Measurements from ENCODE around the gene POLA1.

POLA1 gene

DNA sequence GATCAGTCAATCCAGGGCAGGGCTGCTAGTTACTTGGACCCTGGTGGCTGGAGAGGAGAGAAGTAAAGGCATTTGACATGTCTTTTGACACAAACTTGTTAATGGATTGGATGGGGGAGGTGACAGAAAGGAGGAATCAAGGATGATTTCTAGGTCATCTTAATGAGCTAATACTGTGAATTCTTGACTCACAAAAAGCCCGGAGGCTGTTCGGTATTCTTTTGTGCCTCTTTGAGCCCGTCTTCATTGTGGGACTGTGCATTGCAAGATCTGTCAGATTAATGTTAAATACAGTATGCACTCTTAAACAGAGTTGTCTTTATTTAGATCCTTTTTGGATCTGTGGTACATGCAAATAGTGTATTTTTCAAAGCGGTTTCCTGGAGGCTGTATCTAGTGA, 25.1 kb downstream of the POLA1 start:
- no peak overlapping the region for H3K27ac ChIP-seq (ENCODE audit: extremely low read depth, low read depth, low read length)
- ChIA-PET CTCF (interaction anchor here (0.7 to 1.1 kb wide), 2 partner anchors 34 to 120 kb away, joined by 3 to 4 read pairs; no protein-coding TSS in a partner anchor), POLR2A (no interaction called here)
- no peak overlapping the region for H3K4me3 ChIP-seq (ENCODE audit: low read depth, low read length)
- H3K9me3 ChIP-seq (ENCODE audit: control insufficient read depth, insufficient read depth, low read depth, low read length) = no peaks in the 10 kb centered on the region
- TF ChIP-seq, protein P1, sequence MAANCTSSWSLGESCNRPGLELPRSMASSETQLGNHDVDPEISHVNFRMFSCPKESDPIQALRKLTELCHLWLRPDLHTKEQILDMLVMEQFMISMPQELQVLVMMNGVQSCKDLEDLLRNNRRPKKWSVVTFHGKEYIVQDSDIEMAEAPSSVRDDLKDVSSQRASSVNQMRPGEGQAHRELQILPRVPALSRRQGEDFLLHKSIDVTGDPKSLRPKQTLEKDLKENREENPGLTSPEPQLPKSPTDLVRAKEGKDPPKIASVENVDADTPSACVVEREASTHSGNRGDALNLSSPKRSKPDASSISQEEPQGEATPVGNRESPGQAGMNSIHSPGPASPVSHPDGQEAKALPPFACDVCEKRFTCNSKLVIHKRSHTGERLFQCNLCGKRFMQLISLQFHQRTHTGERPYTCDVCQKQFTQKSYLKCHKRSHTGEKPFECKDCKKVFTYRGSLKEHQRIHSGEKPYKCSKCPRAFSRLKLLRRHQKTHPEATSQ (tag by site-specific recombination; IDR thresholded peaks at IDR 0.05) = no peak
- no peak for TF ChIP-seq SCRT2 (tag by site-specific recombination; IDR thresholded peaks at IDR 0.05)
- TF ChIP-seq ZNF202 (tag by site-specific recombination; IDR thresholded peaks at IDR 0.05; ENCODE audit: borderline replicate concordance) = no peak
- TF ChIP-seq ZNF473 (tag by site-specific recombination; IDR thresholded peaks at IDR 0.05) = no peak
- no peak for TF ChIP-seq ZFHX2 (tag by site-specific recombination; conservative IDR thresholded peaks at IDR 0.05)
- TF ChIP-seq ZBTB21 (tag by site-specific recombination; IDR thresholded peaks at IDR 0.05) = no peak
- H3K36me3 ChIP-seq (ENCODE audit: control insufficient read depth in 2 of 2, insufficient read depth in 1 of 2, low read length in 2 of 2) = peaks cover 32 to 86% of the 10 kb centered on the region in 2 experiments
- no peaks in the 10 kb centered on the region for H3K4me1 ChIP-seq (ENCODE audit: control insufficient read depth, insufficient read depth, low read length)

DNA sequence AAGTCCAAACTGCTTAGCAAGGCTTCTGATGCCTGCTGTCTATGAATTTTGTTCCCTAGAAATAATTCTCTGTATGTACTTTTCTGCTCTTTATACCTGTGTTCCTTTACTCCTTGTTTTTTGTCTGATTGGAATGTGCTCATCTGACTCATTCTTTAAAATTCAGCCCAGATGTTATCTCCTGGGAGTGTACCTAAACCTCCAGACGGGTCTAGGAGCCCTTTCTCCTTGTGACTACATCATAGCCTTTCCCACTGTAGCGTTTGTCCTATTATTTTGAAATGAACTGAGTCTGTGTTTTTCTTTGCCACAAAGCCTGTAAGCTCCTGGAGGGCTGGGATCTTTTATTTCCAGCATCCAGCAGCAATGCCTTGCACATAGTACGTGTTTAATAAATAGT, 26.3 kb downstream of the POLA1 start:
- Histone ChIP-seq H3K27ac (ENCODE audit: extremely low read depth, low read depth, low read length) (no peak overlapping the region), H3K36me3 (ENCODE audit: control insufficient read depth in 2 of 2, insufficient read depth in 1 of 2, low read length in 2 of 2) (peaks cover 42 to 87% of the 10 kb centered on the region in 2 experiments), H3K4me1 (ENCODE audit: control insufficient read depth, insufficient read depth, low read length) (no peaks in the 10 kb centered on the region), H3K9me3 (ENCODE audit: control insufficient read depth, insufficient read depth, low read depth, low read length) (no peaks in the 10 kb centered on the region), H3K4me3 (ENCODE audit: low read depth, low read length) (no peak overlapping the region)
- TF ChIP-seq ZBTB1 (tag by site-specific recombination; IDR thresholded peaks at IDR 0.05) (no peak), ZNF426 (tag by site-specific recombination; IDR thresholded peaks at IDR 0.05) (no peak), ZNF830 (tag by site-specific recombination; IDR thresholded peaks at IDR 0.05; ENCODE audit: low read depth) (no peak), ZNF654 (tag by site-specific recombination; IDR thresholded peaks at IDR 0.05; ENCODE audit: low read depth) (no peak), ZNF658 (tag by site-specific recombination; IDR thresholded peaks at IDR 0.05) (no peak), ZNF157 (tag by site-specific recombination; IDR thresholded peaks at IDR 0.05) (no peak)
- TF ChIP-seq, protein P2, sequence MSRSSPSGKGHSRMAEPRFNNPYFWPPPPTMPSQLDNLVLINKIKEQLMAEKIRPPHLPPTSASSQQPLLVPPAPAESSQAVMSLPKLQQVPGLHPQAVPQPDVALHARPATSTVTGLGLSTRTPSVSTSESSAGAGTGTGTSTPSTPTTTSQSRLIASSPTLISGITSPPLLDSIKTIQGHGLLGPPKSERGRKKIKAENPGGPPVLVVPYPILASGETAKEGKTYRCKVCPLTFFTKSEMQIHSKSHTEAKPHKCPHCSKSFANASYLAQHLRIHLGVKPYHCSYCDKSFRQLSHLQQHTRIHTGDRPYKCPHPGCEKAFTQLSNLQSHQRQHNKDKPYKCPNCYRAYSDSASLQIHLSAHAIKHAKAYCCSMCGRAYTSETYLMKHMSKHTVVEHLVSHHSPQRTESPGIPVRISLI (tag by site-specific recombination; IDR thresholded peaks at IDR 0.05) = no peak
- TF ChIP-seq, protein P3, sequence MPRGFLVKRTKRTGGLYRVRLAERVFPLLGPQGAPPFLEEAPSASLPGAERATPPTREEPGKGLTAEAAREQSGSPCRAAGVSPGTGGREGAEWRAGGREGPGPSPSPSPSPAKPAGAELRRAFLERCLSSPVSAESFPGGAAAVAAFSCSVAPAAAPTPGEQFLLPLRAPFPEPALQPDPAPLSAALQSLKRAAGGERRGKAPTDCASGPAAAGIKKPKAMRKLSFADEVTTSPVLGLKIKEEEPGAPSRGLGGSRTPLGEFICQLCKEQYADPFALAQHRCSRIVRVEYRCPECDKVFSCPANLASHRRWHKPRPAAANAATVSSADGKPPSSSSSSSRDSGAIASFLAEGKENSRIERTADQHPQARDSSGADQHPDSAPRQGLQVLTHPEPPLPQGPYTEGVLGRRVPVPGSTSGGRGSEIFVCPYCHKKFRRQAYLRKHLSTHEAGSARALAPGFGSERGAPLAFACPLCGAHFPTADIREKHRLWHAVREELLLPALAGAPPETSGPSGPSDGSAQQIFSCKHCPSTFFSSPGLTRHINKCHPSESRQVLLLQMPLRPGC (tag by site-specific recombination; IDR thresholded peaks at IDR 0.05) = no peak
- TF ChIP-seq, protein P4, sequence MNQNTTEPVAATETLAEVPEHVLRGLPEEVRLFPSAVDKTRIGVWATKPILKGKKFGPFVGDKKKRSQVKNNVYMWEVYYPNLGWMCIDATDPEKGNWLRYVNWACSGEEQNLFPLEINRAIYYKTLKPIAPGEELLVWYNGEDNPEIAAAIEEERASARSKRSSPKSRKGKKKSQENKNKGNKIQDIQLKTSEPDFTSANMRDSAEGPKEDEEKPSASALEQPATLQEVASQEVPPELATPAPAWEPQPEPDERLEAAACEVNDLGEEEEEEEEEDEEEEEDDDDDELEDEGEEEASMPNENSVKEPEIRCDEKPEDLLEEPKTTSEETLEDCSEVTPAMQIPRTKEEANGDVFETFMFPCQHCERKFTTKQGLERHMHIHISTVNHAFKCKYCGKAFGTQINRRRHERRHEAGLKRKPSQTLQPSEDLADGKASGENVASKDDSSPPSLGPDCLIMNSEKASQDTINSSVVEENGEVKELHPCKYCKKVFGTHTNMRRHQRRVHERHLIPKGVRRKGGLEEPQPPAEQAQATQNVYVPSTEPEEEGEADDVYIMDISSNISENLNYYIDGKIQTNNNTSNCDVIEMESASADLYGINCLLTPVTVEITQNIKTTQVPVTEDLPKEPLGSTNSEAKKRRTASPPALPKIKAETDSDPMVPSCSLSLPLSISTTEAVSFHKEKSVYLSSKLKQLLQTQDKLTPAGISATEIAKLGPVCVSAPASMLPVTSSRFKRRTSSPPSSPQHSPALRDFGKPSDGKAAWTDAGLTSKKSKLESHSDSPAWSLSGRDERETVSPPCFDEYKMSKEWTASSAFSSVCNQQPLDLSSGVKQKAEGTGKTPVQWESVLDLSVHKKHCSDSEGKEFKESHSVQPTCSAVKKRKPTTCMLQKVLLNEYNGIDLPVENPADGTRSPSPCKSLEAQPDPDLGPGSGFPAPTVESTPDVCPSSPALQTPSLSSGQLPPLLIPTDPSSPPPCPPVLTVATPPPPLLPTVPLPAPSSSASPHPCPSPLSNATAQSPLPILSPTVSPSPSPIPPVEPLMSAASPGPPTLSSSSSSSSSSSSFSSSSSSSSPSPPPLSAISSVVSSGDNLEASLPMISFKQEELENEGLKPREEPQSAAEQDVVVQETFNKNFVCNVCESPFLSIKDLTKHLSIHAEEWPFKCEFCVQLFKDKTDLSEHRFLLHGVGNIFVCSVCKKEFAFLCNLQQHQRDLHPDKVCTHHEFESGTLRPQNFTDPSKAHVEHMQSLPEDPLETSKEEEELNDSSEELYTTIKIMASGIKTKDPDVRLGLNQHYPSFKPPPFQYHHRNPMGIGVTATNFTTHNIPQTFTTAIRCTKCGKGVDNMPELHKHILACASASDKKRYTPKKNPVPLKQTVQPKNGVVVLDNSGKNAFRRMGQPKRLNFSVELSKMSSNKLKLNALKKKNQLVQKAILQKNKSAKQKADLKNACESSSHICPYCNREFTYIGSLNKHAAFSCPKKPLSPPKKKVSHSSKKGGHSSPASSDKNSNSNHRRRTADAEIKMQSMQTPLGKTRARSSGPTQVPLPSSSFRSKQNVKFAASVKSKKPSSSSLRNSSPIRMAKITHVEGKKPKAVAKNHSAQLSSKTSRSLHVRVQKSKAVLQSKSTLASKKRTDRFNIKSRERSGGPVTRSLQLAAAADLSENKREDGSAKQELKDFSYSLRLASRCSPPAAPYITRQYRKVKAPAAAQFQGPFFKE (tag by site-specific recombination; IDR thresholded peaks at IDR 0.05; ENCODE audit: borderline replicate concordance) = no peak
- CTCF ChIA-PET = no interaction called here
- POLR2A ChIA-PET = no interaction called here
